Measurements from ENCODE around the gene MPC1.
"Not testable (repeated sequence)": the region's sequence is repeated elsewhere in the genome, so short reads cannot be mapped to it uniquely, and the experiment has no call there.

MPC1 gene

DNA sequence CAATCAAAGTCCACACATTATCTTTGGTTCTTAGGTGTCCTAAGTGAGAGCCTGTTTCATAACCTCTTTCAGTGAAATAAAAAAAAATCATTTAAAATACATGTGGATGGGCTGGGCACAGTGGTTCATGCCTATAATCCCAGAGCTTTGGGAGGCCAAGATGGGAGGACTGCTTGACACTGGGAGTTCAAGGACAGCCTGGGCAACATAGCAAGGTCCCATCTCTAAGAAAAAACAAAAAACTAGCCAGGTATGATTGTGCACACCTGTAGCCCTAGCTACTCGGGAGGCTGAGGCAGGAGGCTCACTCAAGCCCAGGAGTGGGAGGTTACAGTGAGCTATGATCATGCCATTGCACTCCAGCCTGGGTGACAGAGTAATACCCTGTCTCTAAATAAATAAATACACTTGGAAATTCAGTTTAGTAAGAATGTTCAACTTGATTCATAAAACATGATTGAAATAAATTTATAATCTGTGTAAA, 3.6 kb downstream of the MPC1 start:
- no peak for DNase-seq

DNA sequence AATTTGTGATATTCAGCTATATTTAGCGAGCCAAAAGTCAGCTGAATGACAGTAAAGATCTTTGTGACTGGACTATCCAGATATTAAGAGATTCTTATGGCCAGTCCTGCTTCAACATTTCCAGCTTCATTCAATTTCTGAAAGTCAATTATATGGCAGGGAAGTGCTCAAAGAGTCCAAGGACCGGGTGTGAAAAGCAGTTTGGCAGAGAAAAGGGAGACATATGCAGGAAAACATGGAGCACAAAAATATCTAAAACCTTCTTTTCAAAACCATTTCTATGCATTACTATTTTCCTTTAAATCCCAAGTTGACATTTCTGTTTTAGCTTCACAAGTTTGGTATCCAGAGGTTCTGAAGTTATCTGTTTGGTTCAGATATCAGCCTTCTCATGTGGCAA, 5.0 kb downstream of the MPC1 start:
- no peak for DNase-seq

DNA sequence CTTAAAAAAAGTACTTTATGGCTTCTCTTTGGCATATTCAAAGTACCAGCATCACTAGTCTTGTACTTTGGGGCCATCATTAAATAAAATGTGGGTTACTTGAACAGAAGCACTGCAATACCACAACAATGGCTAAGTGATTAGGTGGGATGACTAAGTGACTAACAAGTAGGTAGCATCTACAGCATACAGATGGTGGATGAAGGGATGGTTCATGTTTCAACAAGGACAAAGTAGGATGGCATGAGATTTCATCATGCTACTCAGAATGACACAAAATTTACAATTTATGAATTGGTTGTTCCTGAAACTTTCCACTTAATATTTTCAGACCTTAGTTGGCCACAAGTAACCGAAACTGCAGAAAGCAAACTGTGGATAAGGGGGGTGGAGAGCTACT, 7.7 kb downstream of the MPC1 start:
- no peak for DNase-seq

DNA sequence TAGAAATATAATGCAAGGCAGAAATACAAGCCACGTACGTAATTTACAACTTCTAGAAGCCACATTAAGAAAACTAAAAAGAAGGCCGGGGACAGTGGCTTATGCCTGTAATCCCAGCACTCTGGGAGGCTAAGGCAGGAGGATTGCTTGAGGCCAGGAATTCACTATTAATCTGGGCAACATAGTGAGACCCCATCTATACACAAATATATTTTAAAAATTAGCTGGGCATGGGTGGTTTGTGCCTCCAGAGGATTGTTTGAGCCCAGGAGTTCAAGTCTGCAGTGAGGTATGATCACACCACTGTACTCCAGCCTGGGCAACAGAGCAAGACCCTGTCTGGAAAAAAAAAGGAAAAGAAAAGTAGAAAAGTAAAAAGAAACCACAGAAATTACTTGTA, 12.3 kb downstream of the MPC1 start:
- no peak for DNase-seq

DNA sequence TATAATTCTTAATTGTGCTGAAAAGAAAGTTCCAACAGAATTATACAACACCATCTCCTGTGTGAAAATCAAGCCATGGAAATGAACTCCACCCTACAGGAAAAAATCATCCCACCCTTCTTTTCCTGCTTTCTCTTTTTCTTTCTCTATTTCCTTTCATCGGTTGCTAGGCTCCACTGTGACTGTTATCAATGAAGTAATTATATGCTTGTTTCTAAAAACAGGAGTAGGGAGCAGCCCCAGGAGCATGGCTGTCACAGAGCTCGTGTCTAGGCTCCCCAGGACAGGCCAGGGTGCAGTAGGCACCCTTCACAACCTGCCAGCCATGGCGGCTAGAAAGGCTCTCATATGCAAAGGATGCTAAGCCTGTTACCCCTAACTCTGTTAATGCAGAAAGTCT, 13.0 kb downstream of the MPC1 start:
- DNase-seq = no peak

DNA sequence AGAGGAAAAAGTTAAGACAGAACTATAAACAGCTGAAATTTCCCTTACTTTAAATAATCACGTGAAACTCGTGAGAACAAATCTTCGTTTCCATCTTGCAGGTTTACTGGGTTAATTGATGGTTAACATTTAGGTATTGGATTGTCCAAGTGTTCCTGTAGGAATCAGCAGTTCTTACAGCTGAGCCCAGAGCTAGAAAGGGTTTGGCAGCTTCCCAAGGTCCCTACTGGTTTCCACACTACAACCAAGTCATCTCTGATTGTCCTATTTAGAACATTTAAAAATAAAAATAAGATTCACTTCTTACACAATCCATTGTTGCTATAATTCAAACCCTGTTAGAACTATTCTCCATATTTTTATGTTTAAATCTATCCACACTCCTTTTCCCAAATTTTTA, 15.8 kb downstream of the MPC1 start:
- DNase-seq = no peak

DNA sequence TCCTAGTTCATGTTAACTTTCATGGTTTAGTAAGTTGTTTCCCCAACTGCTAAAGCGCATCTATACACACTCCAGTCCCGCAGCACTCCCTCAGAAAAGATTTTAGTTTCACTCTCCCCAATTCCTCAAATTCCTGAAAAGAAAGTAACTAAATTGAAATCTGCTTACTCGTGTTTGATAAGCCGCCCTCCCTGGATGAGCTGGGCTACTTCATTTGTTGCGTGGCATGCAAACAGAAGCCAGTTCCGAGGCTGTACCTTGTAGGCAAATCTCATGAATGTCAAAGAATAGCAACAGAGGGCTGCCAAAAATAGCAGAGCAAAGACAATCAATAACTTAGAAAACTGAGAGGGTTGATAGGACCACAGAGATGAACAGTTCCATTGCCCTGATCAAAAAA, 16.9 kb downstream of the MPC1 start:
- peak; percentile 36 for DNase-seq

DNA sequence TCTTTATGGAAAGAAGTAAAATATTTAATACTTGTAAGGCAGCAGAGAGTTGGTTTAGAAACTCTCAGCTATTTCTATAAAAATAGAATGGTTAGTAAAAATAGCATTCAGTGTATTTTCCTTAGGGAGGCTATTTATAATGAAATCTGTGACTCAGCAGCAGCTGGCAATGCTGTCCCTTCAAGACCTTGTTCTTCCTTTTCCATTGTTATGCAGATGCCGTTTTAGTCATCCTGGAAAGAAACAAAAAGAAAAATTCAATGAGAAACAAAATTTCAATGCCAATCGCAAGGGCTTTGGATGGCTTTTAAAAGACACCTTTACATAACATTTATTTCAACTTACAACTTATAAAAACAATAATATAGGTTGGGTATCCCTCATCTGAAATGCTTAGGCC, 17.5 kb downstream of the MPC1 start:
- peak; percentile 60 for DNase-seq

DNA sequence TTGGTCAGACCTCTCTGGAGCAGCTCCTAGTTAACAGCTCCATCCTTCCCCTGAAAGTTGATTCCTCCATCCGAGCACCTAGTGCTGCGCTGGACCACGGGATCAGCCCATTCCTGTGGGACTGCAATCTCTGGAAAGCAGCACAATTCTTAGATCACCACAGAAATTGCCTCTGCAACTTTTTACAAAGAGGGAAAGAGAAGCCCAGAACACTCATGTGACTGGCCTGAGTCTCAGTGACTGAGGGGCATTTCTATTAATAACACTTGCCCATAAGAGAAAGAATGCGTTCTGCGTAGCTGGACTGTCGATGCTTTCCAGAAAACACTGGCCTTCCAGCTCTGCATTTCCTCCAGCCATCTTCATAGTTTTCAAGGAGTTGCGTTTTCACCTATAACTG, 18.3 kb downstream of the MPC1 start:
- DNase-seq = no peak

DNA sequence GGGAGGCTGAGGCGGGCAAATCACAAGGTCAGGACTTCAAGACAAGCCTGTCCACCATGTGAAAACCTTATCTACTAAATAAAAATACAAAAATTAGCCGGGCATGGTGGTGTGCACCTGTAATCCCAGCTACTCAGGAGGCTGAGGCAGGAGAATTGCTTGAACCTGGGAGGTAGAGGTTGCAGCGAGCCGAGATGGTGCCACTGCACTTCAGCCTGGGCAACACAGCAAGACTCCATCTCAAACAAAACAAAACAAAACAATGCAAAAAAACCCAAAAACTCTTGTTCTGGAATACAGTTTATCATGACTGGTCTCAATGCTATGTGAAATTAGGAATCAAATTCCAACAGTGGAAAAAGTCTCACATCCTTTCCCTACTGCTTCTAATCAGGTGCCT, 20.3 kb downstream of the MPC1 start:
- not testable (repeated sequence) for DNase-seq

DNA sequence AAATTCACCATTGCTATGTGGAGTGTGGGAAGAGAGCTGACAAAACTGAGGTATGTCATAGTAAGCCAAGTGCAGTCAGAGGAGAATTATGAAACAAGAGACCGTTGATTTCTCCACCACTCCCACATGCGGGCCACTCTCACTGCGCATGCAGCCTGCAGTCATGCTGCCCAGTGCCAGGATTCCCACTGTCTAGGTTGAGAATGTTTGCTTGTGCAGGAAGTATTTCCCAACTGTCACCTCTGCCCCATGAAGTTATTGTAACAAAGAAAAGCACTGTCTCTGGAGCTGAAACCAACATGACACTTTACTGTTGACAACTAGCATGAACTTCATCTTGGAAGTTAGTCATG, 21.7 kb downstream of the MPC1 start:
- DNase-seq = no peak

DNA sequence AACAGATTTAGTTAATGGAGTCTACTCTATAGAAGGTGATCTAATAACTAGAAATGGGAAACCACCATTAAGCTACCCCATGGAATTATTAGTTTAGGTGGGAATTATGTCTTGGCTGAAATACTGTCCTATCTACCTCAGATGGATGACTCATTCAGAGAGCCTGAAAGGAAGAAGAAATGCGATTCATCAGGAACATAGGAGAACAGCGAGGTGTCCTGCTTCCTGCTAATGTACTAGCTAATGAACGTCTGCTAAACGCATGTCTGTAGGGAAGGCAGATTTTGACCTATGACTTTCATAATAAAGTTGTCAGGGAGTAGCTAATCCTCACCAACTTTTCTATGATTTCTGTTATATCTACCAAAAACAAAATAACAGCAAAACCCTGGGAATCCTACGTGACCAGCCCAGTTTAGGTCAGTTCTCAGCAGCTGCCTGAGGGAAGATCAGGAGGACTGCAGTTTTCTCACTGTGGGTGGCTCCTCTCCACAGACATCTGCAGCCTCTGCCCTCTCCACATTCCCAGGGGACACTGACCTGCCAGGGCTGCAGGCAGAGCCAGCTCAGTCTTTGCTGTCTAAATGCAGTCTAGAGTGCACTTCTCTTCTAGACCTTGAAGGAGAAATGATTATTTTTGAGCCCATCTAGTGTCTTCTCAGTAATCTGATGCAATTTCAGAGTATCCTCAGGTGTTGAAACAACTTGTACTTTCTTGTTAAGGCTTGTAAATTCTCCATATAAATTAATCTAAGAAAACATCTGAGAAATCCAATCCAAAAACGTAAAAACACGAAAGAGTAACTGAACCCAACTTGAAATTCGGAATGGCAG, 22.3 kb downstream of the MPC1 start:
- DNase-seq = no peak

DNA sequence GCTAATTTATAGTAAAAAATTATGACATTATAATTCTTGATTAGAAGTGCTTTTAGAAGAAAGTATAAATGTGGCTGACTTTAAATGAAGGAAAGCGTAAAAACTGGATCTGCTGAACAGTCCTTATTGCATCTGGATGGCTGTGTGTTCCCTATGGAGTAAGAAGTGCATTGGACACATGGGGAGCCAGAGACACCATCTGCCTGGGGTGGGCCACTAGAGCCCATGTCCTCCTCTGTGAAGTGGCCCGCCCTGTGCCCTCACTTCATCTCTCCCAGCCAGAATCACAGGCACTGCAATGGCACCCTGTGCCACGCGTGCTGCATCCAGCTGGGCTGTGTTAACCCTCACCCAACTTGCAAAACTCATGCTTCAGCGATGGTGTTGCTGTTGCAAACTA, 27.2 kb downstream of the MPC1 start:
- no peak for DNase-seq

DNA sequence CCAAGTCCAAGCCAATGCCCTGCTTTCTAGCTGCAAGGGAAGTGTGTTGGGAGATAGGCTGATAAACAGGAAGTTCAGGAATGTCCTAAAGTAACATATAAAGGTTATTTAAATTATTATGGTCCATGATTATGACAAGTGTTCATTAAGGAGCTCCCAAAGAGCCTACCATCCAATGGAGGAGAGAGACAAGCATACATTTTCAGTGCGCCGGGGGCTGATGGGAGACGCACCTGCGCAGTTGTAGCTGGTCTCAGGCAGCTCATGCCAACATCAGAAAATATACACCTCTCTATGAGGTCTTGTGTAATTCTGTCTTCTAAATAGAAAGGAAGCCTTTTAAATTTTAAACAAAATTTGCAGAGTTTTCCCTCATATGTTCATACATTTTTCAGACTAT, 27.8 kb downstream of the MPC1 start:
- no peak for DNase-seq

DNA sequence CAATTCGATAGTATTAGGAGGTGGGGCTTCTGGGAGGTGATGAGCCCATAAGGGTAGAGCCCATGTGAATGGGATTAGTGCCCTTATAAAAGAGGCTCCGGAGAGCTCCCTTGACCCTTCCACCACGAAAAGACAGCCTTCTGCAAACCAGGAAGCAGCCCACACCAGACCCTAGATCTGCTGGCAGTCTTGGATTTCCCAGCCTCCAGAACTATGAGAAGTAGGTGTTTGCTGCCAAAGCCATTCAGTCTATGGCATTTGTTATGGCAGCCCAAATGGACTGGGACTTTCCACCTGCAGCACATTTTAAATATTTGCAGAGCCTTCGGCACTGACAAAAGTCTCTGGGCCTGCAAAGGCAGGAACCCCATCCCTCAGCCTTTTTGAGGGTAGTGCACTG, 28.6 kb downstream of the MPC1 start:
- DNase-seq = no peak

DNA sequence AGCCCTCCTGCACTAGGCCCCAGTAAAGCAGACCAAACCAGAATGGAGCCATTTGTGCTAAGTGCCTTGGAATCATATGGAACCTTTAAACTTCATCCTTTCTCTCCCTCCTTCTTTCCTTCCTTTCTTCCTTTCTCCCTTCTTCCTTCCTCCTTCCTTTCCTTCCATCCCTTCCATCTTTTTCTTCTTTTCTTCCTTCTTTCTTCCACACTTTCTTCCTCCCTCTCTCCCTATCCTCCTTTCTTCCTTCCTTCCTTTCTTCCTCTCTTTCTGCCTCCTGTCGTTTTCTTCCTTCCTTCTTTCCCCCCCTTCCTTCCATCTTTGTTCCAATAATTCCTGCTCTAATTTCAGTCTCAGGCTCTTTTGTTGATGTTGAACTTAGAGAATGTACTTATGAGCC, 29.2 kb downstream of the MPC1 start:
- DNase-seq = no peak

DNA sequence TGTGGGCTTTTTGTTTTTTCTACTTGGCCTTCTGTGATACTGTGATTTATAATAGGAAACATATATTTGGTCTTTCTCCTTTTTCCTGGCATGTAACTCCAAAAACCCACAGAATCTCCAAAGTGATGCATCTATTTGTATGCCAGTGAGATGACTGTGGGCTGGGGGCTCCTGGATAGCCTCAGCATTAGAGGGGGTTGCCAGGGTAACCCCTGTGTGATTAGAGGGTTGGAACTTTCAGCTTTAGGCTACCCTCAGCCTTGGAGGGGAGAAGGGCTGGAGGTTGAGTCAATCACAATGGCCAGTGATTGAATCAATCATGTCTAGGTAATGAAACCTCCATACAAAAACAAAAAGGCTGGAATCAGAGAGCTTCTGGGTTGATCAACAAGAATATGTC, 29.8 kb downstream of the MPC1 start:
- no peak for DNase-seq

DNA sequence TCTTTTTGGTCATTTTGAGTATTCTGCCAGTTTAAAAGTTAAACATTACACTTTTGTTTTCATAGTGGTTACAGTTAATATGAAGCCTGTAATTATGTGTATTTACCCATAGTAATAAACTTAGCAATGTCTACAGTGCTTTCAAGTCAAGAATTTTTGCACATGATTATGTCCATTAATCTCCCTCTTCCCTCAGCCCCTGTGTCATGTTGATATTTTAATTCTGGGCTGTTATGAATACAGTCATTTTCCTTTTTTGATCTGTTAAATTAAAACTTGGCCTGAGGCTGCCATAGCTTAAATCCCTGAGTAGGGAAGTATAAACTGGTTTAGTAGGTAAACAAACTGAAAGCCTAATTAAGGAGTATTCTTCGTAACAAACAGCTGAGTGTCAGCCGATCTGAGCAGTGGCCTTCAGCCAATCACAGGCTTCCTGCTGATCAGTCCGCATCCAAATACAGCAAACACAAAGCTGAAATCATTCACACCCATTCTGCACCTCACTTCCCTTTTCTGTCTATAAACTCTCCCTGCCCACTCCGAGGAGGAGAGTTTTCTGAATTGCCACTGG, 30.9 kb downstream of the MPC1 start:
- no peak for DNase-seq

DNA sequence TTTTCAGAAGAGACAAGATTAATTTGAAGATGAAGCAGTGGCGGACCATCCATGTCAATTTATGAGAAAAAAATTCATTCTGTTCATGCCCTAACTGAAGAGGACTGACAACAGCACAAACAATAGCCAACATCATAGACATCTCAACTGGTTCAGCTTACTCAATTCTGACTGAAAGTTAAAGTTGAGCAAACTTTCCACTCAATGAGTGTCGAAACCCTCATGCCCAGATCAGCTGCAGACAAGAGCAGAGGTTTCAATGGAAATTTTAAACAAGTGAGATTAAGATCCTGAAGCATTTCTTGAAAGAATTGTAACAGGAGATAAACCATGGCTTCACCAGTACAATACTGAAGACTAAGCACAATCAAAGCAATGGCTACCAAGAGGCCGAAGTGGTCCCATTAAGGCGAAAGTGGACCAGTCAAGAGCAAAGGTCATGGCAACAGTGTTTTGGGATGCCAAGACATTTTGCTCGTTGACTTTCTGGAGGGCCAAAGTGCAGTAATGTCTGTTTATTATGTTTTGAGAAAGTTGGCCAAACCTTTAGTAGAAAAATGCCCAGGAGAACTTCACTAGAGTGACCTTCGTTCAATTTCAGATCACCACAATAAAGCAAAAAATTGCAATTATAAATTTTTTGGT, 34.3 kb downstream of the MPC1 start:
- DNase-seq = no peak

DNA sequence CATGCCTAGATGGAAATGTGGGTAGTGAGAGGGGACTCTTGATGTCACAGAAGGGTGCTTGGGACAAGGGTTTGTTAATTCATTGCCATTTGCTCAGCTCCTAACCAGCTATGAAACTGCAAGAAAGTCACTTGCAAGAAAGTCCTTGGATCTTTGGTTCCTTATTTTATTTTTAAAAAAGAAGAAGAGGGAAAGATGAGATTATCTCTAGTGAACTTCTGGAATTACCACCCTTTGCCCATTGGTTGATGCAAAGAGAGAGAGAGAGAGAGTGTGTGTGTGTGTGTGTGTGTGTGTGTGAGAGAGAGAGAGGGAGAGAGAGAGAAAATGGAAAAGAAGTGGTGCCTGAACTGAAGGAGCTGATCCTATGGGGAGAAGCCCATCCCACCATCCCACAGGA, 35.8 kb downstream of the MPC1 start:
- no peak for DNase-seq

DNA sequence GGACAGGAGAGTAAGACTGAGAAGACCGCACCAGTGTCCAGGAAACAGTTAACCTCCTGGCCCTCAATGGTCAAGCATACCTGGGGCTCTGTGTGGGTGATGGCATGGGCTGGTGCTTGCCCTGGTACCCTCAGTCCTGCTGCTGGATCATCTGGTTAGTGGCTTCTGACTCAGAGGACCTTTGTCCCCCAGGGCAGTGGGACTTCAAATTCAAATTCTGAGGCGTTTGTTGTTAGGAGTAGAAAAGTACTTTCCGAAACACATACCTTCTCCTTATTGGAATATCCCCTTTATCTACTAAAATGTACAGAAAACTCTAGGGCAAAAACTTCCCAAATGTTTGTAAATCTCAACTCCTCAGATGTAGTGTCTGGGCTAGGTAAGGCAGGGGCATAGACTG, 36.3 kb downstream of the MPC1 start:
- no peak for DNase-seq

DNA sequence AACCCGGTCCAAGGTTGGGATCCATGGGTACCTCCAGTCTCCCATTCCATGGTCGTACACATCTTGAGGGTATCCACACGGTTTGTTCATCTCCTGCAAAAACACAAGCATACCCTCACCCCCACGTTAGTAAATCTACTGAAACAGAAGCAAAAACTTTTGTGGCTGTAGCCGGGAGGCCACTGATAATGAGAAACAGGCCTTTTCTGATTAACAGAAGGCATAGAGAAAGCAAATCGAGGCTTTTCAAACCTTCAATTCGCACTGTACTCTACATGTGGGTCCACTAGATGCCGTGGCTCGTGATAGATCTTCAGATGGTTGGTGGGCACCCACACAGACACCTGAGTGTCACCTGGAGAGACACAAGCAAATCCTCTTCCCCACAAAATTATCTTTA, 37.1 kb downstream of the MPC1 start:
- not testable (repeated sequence) for DNase-seq

DNA sequence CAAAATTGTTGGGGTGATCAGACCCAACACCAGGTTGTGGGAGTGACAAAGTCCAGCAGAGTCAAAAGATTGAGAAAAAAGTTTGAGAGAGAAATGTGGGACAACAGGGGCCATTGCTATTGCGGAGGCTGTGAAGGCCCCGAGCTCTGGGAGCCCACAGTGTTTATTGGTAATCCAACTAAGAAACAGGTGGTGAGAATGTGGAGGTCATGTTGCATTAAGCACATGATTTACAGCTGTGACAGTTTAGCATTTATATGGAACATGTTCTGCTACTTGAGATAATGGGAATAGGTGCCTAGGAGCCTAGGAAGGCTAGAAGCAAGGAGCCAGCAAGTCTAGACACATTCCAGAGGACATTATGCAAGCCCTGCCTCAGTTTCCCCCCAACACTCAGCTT, 37.8 kb downstream of the MPC1 start:
- not testable (repeated sequence) for DNase-seq

DNA sequence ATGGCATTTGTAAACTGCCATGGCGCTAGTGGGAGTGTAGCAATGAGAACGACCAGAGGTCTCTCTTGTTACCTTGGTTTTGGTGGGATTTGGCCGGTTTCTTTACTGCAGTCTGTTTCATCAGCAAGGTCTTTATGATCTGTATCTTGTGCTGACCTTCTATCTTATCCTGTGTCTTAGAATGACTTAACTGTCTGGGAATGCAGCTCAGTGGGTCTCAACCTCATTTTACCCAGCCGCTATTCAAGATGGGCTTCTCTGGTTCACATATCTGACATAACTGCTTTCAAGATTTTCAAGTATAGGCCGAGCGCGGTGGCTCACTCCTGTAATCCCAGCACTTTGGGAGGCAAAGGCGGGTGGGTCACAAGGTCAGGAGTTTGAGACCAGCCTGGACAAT, 38.5 kb downstream of the MPC1 start:
- peak; percentile 30 for DNase-seq
